Measurements from ENCODE around the gene AMIGO2.

AMIGO2 gene

DNA sequence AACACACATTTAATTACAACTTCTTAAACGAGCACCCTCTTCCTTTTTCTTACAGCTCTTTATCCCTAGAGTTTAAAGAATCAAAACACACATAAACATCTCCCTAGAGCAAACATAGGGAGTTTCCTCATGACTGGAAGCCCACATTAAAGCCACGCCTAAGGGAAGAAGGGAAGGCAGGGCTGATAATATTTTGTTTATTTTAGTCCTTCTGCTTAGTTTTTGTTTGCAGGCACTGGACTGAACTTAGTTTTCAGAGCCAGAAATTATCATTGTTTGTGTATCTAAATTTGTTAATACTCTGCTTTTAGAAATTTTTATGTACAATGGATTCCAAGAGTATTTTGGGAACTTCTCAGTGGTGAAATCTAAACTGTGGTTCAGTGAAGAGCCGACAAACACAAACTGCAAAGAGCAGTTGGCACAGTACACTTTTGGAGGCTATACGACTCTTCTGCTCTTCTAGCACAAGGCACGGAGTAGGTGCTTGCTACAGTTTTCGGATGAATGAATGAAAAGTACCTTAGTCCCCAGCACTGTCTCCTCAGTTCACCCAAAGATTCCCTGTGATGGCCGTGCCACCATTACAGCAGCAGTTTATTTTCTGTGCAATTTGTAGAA is 17.6 kb upstream of the AMIGO2 start:
- no peak for DNase-seq

DNA sequence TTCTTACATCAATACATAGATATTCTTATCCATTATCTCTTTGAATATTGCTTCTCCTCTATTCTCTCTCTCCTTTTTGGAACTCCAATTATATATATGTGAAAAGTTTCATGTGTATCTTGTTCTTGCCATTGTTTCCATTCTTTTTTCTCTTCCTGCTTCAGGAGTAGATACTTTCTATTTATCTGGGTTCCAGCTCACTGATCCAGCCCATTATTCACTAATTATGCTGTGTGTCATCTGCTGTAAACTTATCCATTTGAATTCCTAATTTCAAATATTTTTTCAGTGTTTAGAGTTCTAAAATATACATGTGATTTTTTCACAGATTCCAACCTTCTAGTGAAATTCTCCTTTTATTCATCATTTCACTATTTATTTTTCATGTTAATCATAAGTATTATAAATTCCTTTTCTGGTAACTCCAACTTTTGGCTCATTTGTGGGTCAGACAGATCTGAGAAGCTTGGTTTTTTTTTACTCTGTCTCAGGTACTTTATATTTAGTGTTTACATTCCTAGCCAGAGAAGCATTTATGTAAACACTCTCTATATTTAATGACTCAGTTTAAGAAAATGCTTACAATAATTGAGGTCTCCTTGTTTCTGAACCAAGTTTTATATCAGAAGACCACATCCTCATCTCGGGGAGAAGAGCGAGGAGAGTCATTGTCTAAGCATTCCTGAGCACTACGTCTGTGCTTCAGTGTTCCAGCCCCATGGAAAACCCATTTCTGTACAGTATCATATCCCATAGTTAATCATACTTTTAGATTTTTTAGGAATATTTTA is 15.9 kb upstream of the AMIGO2 start:
- no peak for DNase-seq

DNA sequence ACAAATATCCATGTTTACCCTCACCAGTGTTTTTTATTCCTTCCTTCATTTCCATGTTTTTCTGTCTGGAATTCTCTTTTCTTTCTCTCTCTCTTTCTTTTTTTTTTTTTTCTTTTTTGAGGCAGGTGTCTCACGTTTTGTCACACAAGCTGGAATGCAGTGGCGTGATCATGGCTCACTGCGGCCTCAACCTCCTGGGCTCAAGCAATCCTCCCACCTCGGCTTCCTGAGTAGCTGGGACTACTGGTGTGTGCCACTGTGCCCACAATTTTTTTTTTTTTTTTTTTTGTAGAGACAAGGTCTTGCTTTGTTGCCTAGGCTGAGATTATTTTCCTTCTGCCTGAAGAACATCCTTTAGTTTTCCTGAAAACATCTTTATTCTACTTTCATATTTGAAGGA is 15.0 kb upstream of the AMIGO2 start:
- no peak for DNase-seq

DNA sequence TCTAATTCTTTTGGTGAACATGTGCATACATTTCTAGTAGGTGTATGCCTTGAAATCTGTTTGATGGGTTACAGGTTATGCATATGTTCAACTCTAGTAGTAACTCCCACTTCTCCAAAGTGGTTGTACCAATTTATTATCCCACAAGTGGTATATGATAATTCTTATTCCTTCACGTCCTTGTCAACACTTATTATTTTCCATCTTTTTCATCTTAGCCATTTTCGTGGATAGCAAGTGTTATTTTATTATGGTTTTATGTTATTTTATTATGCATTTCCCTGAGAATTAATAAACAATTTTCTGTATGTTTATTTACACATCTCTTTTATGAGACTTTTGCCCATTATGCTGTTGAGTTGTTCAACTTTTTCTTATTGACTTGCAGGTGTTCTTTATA is 11.2 kb upstream of the AMIGO2 start:
- no peak for DNase-seq

DNA sequence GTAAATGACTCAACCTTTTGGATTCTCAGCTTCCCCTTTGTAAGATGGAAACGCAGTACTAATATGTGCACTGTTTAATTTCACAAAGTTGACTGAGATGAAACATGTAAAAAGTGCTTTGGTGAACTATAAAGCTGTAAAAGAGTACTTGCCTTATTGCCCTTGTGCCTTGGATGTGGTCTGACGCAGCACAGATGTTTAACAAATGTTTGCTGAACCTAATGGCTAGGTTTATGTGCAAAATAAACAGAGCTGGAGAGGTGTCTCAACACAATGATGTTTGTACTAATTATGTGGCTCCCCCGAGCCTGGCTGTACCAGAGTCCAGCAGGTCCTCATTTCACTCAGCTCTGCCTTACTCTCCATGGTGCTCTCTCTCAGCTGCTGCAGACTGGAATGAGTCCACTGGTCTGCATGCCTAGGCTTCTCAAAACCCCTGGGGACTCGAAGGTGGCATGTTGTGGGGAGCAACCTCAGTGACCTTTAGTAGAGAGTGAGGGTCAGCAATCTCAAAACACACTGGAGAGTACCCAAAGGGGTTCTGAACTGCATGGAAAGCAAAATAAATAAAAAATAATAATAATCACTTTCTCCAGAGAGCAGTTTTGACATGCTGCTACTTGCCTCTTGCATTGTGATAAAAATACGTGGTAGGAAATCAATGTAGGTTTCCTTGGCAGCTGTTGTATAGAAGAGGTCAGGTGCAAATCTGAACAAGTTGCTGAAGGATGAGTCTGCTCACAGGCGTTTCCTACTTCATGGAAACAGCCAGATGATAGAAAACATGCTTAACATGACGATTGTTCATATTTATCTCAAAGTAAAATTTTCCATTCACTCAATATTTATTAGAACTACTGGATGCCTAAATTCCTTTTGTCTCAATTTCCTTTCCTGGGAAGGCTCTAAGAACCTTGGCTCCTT is 8.5 kb upstream of the AMIGO2 start:
- DNase-seq: no peak

DNA sequence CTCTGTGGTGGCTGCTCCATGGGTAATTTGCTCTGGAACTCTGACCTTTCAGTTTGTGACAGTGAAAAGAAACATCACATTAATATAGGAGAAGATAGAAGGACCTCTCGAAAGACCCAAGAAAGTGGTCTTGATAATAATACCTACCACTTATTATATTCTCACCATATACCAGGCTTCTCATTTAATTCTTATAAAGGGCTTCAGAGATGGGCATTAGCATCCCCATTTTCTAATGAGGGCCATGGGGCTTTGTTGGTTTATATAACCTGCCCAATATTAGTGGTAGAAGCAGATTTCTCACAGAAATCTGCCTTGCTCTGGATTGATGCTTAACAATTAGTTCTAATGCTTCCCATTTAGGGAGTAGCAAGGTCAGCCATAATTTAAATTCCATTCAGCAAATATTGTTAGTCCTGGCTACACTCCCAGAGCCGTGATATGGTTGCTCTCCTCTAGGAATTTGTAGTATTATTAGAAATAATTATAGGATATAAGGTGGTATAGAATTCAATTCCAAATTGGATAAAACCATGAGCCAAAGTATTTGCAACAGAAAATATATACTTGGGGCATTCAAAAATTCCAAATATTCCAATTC is 7.4 kb upstream of the AMIGO2 start:
- no peak for DNase-seq

DNA sequence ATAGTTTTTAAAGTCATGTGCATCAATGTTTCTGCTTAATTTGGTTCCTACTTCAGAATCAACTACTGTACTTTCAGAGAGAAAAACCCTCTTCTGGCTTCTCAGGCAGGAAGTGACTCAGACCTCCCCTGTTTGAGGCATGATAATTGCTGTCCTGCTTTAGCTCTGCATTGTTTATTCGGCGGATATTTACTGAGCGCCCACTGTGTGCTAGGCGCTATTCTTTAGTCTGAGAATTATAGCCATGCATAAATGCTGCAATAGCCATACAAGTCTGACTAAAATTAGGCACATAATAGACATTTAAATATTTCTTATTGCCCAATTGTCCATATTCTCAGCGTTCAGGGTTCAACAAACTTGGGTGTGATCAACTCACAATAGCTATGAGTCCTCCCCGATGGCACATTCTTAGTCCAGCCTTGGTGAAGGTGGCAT is 6.1 kb upstream of the AMIGO2 start:
- DNase-seq: peak; percentile 45 to 75

DNA sequence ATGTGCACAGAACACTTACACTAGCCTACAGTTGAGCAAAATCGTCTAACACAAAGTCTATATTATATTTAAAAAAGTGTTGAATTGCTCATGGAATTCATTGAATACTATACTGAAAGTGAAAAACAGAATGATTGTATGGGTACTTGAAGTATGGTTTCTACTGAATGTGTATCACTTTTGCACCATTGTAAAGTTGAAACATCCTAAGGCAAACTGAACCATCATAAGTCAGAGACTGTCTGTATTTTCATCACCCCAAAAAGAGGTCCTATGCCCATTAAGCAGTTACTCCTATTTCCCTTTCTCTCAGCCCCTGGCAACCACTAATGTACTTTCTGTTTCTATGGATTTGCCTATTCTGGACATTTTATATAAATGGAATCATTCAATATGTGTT is 4.4 kb upstream of the AMIGO2 start:
- no peak for DNase-seq

DNA sequence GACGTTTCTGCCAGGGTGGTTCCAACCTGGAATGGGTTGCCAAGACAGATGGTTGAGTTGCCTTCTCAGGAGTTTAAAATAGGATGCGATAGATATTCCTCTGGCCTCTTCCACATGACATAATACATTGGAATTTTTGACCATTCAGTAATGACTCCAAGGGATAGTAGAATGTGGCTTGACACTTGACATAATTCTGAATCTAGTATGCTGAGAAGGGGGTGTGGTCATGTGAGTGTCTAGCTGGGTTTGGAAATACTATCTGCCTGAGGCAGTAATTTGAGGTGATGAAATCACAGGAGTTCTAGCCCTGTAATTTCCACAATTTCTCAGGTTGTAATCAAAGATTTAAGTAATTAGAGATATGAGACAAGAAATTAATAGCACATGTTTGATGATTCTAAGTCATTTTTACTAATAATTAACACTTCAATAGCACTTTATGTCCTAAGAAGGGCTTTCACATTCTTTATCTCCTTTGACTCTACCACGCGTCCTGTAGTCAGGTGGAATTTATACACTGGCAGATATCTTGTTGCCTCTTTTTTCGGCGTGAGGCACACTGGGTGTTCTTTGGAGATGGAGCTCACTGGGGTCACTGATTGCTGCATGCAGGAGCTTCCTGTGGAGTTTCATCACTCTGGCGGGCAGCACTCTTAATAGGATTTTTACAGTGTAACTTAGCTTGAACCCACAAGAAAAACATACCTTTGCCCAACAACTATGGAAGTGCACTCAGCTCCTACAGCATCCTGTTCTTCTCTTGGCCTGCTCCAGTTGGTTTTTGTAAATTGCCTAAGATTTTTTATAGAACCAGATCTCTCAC is 3.2 kb upstream of the AMIGO2 start:
- no peak for DNase-seq

DNA sequence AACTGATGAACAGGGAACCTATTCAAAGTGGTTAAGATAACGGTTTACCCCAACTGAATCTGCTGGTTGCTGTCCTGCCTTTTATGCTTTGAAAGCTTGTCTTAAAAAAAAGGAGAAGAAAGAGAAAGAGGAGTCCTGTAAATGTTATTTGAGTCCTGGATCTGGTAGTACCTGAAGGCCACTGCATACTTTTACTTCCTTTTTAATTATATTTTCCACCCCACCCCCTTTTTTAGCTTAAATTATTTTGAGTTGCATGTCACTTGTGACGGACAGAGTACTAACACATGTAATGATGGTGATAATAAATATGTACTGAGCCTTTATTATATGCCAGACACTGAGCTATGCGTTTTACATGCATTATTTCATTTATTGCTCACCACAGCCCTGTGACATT is 2.5 kb upstream of the AMIGO2 start:
- no peak for DNase-seq

DNA sequence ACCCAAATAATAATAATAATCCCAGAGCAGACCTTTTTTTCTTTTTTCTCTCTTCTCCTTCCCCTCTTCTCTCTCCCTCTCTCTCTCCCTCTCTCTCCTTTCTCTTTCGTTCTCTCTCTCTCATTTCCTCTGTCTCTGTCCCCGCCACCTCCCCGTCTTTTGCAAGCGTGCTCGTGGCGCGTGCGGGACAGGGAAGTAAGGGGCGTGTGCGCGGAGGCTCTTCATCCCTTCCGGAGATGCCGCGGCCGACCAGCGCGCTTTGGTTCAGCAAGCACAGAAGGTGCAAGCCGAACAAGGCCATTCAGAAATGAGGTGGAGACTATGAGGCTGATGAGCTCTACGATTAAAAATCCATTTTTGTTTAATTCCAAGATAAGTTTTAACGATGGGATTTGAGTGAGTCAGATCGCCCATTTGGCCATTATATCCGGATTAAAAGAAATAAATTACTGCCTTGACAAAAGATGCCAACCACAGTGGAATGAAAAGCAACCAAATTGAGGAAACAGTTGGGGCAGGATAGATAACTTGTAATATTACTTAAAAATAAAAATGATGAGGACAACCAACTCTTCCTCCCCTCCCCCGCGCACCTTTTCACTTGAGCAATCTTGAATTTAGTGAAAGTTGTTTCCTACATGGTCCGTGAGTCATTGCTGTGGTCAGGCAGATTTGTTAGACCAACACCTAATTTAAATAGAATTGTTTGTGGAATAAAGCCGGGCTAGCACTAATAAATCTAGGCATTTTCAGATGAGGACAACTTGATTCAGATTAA is 1.2 kb upstream of the AMIGO2 start:
- DNase-seq: peak; percentile 50 to 63

DNA sequence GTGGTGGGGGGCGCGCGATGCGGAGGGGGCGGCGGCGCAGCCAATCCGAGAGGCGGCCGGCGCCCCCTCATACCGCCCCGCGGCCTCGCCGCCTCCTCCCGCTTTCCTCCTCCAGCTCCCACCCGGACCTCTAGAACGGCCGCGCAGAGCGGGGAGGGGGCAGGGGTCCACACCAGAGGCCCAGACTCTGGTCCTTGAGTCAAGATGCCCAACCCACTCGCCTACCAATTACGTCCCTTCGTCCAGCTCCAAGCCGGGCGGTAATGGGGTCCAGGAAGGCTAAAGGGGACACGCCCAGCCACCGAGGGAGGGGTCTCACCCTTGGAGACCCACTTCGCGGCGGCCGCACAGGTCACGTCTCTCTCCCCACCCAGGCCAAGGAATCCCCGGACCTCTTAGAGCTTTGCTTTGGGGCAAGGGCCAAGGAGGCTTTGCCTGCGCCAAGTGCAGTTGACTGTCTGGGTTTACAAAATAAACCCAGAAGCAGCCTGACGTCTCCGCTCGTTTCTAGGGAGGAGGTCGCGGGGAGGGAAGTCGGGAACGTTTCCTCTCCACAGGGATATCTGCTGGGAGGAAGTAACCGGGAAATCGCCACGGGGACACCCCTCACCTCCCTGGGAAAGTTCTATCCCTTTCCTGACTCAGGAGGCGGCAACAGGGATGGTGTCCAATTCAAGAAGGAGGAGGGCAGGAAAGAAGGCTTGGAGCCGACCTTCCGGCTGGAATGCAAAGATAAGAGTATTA is 394 bp upstream of the AMIGO2 start:
- DNase-seq: peak; percentile 24 to 40

DNA sequence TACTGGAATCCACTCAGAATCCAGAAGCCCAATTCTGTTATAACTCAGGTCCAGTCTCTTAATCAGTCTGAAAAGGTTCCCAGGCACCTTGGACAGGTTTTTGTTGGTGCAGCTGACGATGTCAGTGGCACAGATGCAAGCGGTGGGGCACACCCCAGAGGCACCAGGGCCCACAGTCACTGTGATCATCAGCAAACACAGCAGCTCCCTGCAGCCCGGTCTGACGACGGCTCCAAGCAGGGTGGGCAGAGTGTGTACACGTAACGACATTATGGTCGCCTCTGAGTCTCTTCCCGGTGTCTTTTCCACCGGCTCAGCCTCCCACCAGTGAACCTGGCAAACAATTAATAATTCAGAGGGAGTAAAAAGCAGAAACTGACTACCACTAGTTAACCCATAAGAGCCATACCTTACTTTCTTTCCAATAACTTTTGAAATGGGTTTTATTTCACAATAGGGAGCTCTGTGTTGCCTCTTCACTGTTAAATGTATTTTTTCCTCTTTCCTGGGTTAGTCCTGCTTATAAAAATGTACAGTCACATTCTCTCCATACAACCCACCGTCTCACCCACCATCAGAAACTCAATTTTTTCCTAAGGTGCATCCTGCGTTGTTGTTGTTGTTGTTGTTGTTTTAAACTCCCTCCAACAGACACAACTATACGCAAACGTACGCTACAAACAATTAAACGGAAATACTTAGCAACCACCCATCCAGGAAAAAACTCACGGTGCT is 859 bp downstream of the AMIGO2 start:
- peak; percentile 38 to 45 for DNase-seq

DNA sequence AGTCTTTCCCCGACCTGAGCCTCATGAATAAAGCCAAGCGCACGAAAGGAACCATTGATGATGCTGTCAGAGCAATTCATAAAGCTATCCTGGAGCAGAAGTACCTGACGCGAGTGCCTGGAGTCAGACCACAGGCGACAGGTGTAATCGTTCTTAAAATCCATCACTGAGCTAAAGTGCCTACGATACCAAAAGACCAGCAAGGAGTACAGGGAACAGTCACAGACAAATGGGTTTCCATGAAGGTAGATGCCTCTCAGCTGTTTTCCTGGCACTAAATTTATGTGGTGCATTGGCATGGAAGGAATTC is 1.7 kb downstream of the AMIGO2 start:
- no peak for DNase-seq

DNA sequence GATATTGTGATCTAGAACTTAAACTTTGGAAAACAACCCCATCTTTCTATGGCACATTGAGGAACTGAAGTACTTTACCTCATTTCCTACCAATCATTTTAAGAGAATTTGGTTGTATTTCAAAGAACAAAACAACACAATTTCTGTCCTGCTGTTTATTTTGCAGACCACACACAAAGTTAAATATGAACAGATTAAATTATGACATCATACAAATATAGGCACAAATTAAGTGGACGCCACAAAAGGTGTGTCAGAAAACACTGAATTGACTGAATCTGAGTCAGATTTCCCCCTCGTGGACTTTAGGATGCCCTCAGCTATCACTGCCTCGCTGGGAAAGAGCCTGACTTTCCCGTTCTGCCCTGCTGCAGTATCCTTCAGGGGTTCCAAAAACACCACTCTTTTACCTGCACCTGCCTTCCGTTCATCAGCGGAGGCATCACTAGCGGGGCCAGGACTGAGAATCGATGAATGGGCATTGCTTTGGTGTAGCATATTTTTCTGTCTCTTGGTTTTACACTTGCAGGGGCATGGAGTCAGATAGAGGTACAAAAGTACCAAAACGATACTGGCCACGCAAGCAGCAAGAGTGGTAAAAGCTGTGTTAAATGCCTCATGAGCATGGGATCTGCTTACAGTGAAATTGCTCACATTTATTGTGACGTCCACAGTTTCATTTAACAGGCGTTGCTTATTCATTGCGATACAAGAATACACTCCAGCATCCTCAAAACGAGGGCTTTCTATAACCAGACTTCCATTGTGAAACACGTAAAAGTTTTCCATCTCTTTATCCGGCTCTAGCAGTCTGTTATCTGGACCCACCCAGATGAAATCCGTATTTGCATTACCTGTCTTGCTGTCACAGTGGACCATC is 2.3 kb downstream of the AMIGO2 start:
- DNase-seq: no peak

DNA sequence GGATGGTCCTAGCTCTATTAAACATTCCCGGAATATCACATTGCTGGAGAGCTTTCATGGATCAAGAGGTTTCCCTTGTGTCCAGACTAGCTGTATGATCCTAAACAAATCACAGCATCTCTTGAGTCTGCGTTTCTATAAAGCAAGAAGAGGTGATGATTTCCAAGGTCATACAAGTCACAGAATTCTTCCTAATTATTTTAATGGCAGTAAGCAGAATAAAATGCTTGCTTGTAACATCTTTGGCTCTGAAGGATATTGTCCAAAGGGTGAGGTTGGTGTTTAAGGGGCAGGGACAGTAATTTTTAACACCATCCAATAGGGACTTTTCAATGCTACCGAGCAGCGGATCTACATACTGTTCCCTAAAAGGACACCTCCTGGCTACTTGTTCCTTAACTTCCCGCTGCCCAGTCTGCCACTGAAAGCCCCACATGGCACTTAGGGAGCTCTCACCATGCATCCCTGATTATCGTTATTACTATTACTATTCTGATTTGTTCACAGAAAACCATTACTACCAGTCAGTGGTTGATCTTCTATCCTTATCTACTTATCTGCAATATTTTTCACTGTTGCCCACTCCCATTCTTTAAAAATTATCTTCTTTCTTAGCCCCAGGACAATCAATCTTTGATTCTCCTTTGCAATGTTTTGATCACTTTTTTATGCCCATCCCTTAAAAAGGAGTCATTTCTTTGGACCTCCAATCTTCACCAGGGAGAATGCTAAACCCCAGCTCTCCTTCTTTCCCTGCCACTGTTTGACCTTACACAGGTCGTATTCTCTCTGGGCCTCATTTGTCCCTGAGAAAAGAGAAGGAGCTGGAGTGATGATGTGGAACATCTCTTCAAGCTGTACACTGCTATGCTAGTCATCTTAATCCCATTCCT is 4.3 kb downstream of the AMIGO2 start:
- no peak for DNase-seq

DNA sequence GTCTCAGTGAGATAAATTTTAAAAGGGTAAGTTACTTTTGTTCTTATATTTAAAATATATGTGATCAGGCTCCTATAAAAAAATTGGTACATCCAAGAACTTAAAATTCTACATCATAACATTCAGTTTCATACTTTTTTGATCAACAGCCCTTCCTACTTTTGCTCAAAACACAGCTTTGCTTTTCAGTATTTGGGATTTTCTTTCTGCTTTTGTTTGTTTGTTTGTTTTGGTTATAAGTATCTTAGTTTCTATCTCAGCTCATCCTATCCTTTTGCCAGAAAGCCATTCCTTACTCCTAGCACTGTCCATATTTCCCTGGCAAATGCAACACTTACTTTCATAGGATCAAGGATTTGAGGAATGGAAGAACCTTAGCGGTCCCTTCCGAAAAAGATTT is 5.0 kb downstream of the AMIGO2 start:
- no peak for DNase-seq

DNA sequence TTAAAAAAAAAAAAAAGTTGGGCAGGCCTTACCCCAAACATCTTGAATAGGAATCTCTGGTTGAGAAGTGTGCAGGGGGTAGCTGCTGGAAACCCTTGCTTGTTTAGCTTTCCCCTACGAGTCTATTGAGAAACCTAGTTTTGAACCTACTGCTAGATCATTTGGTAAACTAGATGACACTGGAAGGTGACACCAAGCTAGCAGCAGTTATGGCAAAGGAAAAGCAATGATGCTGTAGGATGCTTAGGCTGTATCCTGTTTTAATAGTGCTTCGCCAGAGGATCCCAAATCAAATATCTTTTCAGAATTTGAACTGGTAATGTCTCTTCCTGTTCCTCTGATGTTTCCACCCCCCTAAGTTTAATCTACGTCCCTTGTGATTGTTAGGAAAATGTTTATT is 5.8 kb downstream of the AMIGO2 start:
- no peak for DNase-seq

Data from CD4-positive, alpha-beta T cell treated with Interleukin-4 for 1 hour (primary cell).